HepG2 (cell line): ENCODE results near the gene CTRL. TPM values are rescaled to one million over a fixed set of nuclear protein-coding genes. Genes with fewer than 3 reads are reported as not detected.

Experiments used
- BCL3 ChIP-seq: sonication (generic); formaldehyde crosslinking; IDR thresholded peaks from 2 replicates; pipeline ENCODE4 v1.5.1; 2020; ENCODE audit warnings: mild to moderate bottlenecking, missing genetic modification reagents, moderate library complexity
- BRCA1 ChIP-seq: sonication (generic); formaldehyde crosslinking; IDR thresholded peaks from 2 replicates; pipeline ENCODE4 v1.4.0; 2020; ENCODE audit warnings: missing genetic modification reagents
- CENPT ChIP-seq: sonication (generic); formaldehyde crosslinking; IDR thresholded peaks from 2 replicates; pipeline ENCODE4 v1.8.0; 2022; ENCODE audit warnings: low read depth, mild to moderate bottlenecking, moderate library complexity, missing genetic modification reagents
- ELF4 ChIP-seq: sonication (generic); formaldehyde crosslinking; IDR thresholded peaks from 2 replicates; pipeline ENCODE4 v1.5.0; 2020; ENCODE audit warnings: missing genetic modification reagents, mild to moderate bottlenecking, moderate library complexity, borderline replicate concordance
- ERF ChIP-seq: IDR thresholded peaks from 2 replicates; pipeline ENCODE4 v1.6.1; 2018; ENCODE audit warnings: missing biosample characterization, missing genetic modification reagents
- GZF1 ChIP-seq: sonication (generic); formaldehyde crosslinking; IDR thresholded peaks from 2 replicates; pipeline ENCODE4 v1.5.1; 2020; ENCODE audit warnings: mild to moderate bottlenecking, missing genetic modification reagents
- HIVEP1 ChIP-seq: sonication (generic); formaldehyde crosslinking; IDR thresholded peaks from 2 replicates; pipeline ENCODE4 v1.4.0; 2020; ENCODE audit warnings: mild to moderate bottlenecking, missing genetic modification reagents
- HOMEZ ChIP-seq: IDR thresholded peaks from 2 replicates; pipeline ENCODE4 v1.6.1; 2016; ENCODE audit warnings: low read depth
- JUN ChIP-seq: sonication (generic); formaldehyde crosslinking; IDR thresholded peaks from 2 replicates; pipeline ENCODE4 v1.4.0; 2020; ENCODE audit warnings: mild to moderate bottlenecking, missing genetic modification reagents
- KAT7 ChIP-seq: IDR thresholded peaks from 2 replicates; pipeline ENCODE4 v1.6.1; 2018; ENCODE audit warnings: borderline replicate concordance, missing compliant biosample characterization
- MIXL1 ChIP-seq: IDR thresholded peaks from 2 replicates; pipeline ENCODE4 v1.6.1; 2016
- MZF1 ChIP-seq: sonication (generic); formaldehyde crosslinking; IDR thresholded peaks from 2 replicates; pipeline ENCODE4 v1.8.1; 2023; ENCODE audit warnings: mild to moderate bottlenecking, missing genetic modification reagents, borderline replicate concordance
- NFE2 ChIP-seq: sonication (generic); formaldehyde crosslinking; IDR thresholded peaks from 2 replicates; pipeline ENCODE4 v1.4.0; 2020; ENCODE audit warnings: missing genetic modification reagents
- NRL ChIP-seq: sonication (generic); formaldehyde crosslinking; IDR thresholded peaks from 2 replicates; pipeline ENCODE4 v1.5.0; 2020; ENCODE audit warnings: missing genetic modification reagents, mild to moderate bottlenecking, moderate library complexity, borderline replicate concordance
- REL ChIP-seq: sonication (generic); formaldehyde crosslinking; conservative IDR thresholded peaks from 2 replicates; pipeline ENCODE4 v1.8.0; 2022; ENCODE audit warnings: mild to moderate bottlenecking, missing genetic modification reagents, moderate library complexity
- RFX3 ChIP-seq: IDR thresholded peaks from 2 replicates; pipeline ENCODE4 v1.6.1; 2016; ENCODE audit warnings: missing biosample characterization, missing genetic modification reagents
- RXRB ChIP-seq: IDR thresholded peaks from 2 replicates; pipeline ENCODE4 v1.6.1; 2016; ENCODE audit warnings: borderline replicate concordance, missing genetic modification reagents, missing compliant biosample characterization
- TAF1 ChIP-seq: sonication (generic); formaldehyde crosslinking; IDR thresholded peaks from 2 replicates; pipeline ENCODE4 v1.4.0; 2020; ENCODE audit warnings: missing genetic modification reagents
- ZNF280D ChIP-seq: sonication (generic); formaldehyde crosslinking; IDR thresholded peaks from 2 replicates; pipeline ENCODE4 v1.5.1; 2020; ENCODE audit warnings: mild to moderate bottlenecking, missing genetic modification reagents
- ZNF446 ChIP-seq: sonication (generic); formaldehyde crosslinking; IDR thresholded peaks from 2 replicates; pipeline ENCODE4 v1.5.0; 2020; ENCODE audit warnings: mild to moderate bottlenecking, missing genetic modification reagents
- ZNF589 ChIP-seq: sonication (generic); formaldehyde crosslinking; conservative IDR thresholded peaks from 2 replicates; pipeline ENCODE4 v1.8.0; 2022; ENCODE audit warnings: mild to moderate bottlenecking, moderate library complexity, missing genetic modification reagents
- ZNF720 ChIP-seq: sonication (generic); formaldehyde crosslinking; IDR thresholded peaks from 2 replicates; pipeline ENCODE4 v1.4.0; 2020; ENCODE audit warnings: missing genetic modification reagents
- ZSCAN31 ChIP-seq: sonication (generic); formaldehyde crosslinking; IDR thresholded peaks from 2 replicates; pipeline ENCODE4 v1.5.0; 2020; ENCODE audit warnings: low read depth, mild to moderate bottlenecking, missing genetic modification reagents
- polyA plus RNA-seq, 8 experiments: library from polyadenylated mRNA; depleted of rRNA in 3 of 8; stranded (reverse) in 7 of 8; unstranded in 1 of 8; fragments of >200 nt; fragmentation: Illumina TruSeq in 4 of 8; extraction: Trizol in 4 of 8; gene quantifications; 2 replicates each; pipeline versions ENCODE4 v1.2.1 to v1.2.3, GENCODE V29; 2011 to 2016; ENCODE audit warnings: low read depth in 4 of 8, missing spikeins in 1 of 8, mixed read lengths in 1 of 8; ENCODE audit not compliant: insufficient read depth in 1 of 8
- total RNA-seq, 5 experiments: library from RNA; depleted of rRNA; stranded (reverse); fragments of >200 nt; fragmentation: Illumina TruSeq; extraction: Trizol; gene quantifications; 2 replicates each; pipeline ENCODE4 v1.2.3, GENCODE V29; 2016; ENCODE audit warnings: low read depth in 1 of 5

CTRL gene
- total and polyA plus RNA-seq, 2 of the 13 experiments (the other 11 are each of a cell fraction or from before 2014, with no cell fraction given), result 1.9 to 2.7 TPM

- TF ChIP-seq ERF (CRISPR knock-in tag) (peak; percentile 91), MZF1 (CRISPR knock-in tag) (no peak; the same call in 1 of the 2 replicates), KAT7 (CRISPR knock-in tag) (peak; percentile 90), NRL (CRISPR knock-in tag) (peak; percentile 9; the same call in 1 of the 2 replicates), HOMEZ (CRISPR knock-in tag) (no peak), BCL3 (peak; percentile 93), ZSCAN31 (no peak; the same call in none of the 2 replicates), REL (CRISPR knock-in tag) (peak; percentile 23; the same call in 1 of the 2 replicates), ELF4 (peak; percentile 2; the same call in 1 of the 2 replicates), ZNF720 (peak; percentile 61; the same call in 1 of the 2 replicates), HIVEP1 (CRISPR knock-in tag) (peak; percentile 85), GZF1 (CRISPR knock-in tag) (no peak), ZNF280D (CRISPR knock-in tag) (0 out of 2 replicates have a peak, but pooled peaks have one; percentile 36), ZNF589 (CRISPR knock-in tag) (peak; percentile 79; the same call in 1 of the 2 replicates), BRCA1 (peak; percentile 79; the same call in 1 of the 2 replicates), JUN (CRISPR knock-in tag) (peak; percentile 52; the same call in 1 of the 2 replicates), ZNF446 (CRISPR knock-in tag) (peak; percentile 66; the same call in 1 of the 2 replicates), TAF1 (CRISPR knock-in tag) (peak; percentile 97), RXRB (CRISPR knock-in tag) (peak; percentile 65), CENPT (no peak; the same call in 1 of the 2 replicates), MIXL1 (CRISPR knock-in tag) (no peak), RFX3 (CRISPR knock-in tag) (no peak), NFE2 (CRISPR knock-in tag) (peak; percentile 35; the same call in 1 of the 2 replicates)
These were observed 3.9 kb upstream of the CTRL start (continued) for GRCh38 chr16:67935402-67936123.
